ENCODE results near the gene BEST4. TPM values are rescaled to one million over a fixed set of nuclear protein-coding genes. Genes with fewer than 3 reads are reported as not detected.

Gene BEST4
- total RNA-seq, 5 donors from 2014 or later (not counting 1 experiment from before 2014, with no cell fraction given): 0.75 to 2.4 (median 1.6) TPM

DNA sequence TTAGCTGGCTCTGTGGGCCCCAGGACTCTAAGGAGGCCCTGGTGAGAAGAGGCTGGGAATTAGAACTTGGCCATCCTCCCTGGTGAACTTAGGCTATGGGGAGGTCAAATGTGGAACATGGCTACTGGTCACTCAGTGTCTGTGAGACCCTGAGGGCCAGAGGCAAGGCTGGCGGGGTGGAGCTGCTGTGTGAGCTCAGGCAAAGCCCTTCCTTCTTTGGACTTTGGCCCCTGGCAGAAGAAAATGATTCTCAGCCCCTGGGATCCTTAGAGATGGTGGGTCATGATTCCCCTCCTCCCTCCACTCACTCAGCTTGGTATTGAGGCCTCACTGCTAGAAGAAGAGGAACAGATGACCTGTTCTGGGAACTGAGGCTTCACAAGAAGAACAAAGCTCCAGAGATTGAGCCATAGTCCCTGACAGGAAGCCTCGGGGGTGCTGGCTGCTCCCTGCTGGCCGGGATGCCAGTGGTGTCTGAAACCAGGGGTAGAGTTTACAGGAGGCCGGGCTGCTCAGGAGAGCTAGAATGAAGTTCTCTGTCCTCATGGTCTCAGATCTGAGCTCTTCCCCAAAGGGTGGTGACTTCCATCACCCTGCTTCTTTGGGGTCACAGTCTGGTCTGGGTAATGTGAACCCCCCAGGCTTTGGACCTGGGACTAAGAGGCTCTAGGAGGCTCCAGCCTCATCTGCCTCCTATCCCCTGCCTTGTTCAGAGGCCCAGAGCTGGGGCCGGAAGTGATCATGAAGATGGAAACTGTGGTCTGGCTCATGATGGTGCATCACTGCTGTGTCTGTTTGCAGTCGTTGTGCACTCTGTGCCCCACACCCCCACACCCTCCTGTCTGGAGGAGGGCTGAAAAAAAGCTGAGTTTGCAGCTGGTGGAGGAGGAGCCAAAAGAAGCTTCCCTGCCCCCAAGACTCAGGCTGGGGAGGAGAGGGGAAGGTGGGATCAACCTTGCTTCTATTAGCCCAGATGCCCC is 21.3 kb upstream of the BEST4 start:
- H3K4me3 ChIP-seq (ENCODE audit: control insufficient read depth in 1 of 2, extremely low read depth in 1 of 2, low read length in 1 of 2): peak overlapping the region; percentile 6 to 25
- POLR2A ChIA-PET: interaction anchor here (0.5 to 3.9 kb wide), 14 partner anchors 8 to 683 kb away, joined by 3 to 51 read pairs (median 6); partner anchors contain the start of genes PLK3 (in 2 of the 2), RNU5D-1 (in 1 of the 2) and RPS8 (in 1 of the 2)

DNA sequence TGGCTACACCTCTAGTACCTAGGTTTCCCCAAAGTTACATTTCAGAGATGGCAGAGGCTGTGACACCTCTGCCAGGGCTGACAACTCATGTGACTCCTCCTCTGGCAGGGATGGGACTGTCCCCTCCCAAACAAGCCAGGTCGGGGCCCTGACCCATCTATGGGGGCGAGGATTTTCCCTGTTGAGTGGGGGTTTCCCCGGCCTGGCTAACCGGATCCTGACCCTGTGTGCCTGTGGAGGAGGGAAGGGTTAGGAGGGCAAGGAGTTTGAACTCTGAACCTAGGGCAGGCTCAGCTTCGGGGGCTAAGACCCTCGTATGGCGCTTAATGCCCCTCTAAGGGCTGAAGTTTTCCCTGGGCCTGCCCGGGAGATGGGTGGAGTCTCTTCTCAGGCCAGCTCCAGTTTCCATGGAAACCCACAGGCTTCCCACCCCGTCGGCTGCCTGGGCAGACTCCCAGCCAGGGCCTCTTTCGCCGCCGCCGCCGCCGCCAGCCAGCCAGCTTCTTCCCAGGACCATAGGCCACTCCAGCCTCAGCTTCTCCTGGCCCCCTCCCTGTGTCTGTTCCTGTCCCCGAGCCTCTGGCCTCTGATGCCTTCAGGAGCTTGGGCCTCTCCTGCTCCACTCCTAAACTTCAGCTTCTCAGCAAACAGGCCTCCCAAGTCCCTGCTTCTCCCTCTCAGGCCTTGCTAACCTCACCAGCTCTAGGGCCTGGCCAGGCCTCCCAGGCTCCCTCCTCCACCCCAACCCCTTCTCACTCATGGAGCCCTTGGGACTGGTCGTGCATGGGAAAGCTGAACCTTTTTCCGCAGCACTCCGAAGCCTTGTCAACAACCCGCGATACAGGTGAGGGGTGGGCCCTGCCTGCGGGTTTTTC is 20.3 kb upstream of the BEST4 start, which contains the start of gene BTBD19:
BTBD19 (plus strand) TSS at position 461 of the 875 bp plus-strand sequence; CDS start at position 759, 298 bp downstream.
- H3K4me3 ChIP-seq (ENCODE audit: control insufficient read depth in 1 of 2, extremely low read depth in 1 of 2, low read length in 1 of 2): peak within 1 kb of the TSS; percentile 16 to 35
- ChIA-PET POLR2A (interaction anchor here (0.5 to 3.9 kb wide), 11 partner anchors 7 to 496 kb away, joined by 3 to 51 read pairs (median 7); partner anchors contain the start of genes PLK3 (in 2 of the 2), RNU5D-1 (in 1 of the 2) and RPS8 (in 1 of the 2)), CTCF (interaction anchor here (0.5 to 2.8 kb wide), 5 partner anchors 8 to 501 kb away, joined by 4 to 22 read pairs (median 6); partner anchors contain the start of gene PLK3 (in 1 of the 2))
- H3K4me3 Mint-ChIP-seq: peak within 1 kb of the TSS; percentile 61 to 85 (median 68)
- ATAC-seq (replicated peaks in 1 of 4) (peak; percentile 10 to 25 (median 15)), DNase-seq (peak in 13 of 35 experiments; percentile 26 to 80 (median 39))
- H3K27ac Mint-ChIP-seq: peak within 1 kb of the TSS; percentile 99
- no peaks in the 10 kb centered on the region for H3K9me3 Mint-ChIP-seq
- no peaks in the 10 kb centered on the region for H3K27me3 Mint-ChIP-seq
- no peaks in the 10 kb centered on the region for H3K27me3 ChIP-seq (replicated peaks in 1 of 2; ENCODE audit: control insufficient read depth in 2 of 2, extremely low read depth in 1 of 2, insufficient read depth in 2 of 2, low read length in 1 of 2)
- WGBS (ENCODE audit: insufficient coverage): 34% methylated on average over 19 of the region's 23 CpGs
- peaks cover 16 to 36% of the 10 kb centered on the region in 2 donors for H3K36me3 ChIP-seq (ENCODE audit: control insufficient read depth in 2 of 2, extremely low read depth in 1 of 2, insufficient read depth in 1 of 2, low read length in 1 of 2)
- peak within 1 kb of the TSS; percentile 98 for H3K27ac ChIP-seq (ENCODE audit: low read length)
- H3K36me3 Mint-ChIP-seq: peaks cover 27% of the 10 kb centered on the region
- peaks cover 60 to 92% of the 10 kb centered on the region in 2 experiments for H3K4me1 ChIP-seq (ENCODE audit: control insufficient read depth in 1 of 2, extremely low read depth in 1 of 2, insufficient read depth in 2 of 2, low read length in 2 of 2)
- H3K4me1 Mint-ChIP-seq: peaks cover 77 to 88% (median 79%) of the 10 kb centered on the region in 3 donors
- H3K9me3 ChIP-seq: no peaks in the 10 kb centered on the region

More for the DNA sequence above, 21.3 kb upstream of the BEST4 start:
- H3K27ac Mint-ChIP-seq: peak overlapping the region; percentile 99
- no peaks in the 10 kb centered on the region for H3K9me3 ChIP-seq
- peaks cover 60 to 91% of the 10 kb centered on the region in 2 experiments for H3K4me1 ChIP-seq (ENCODE audit: control insufficient read depth in 1 of 2, extremely low read depth in 1 of 2, insufficient read depth in 2 of 2, low read length in 2 of 2)
- DNase-seq (peak; percentile 64 to 93 (median 87)), ATAC-seq (replicated peaks in 1 of 4) (peak; percentile 57 to 60 (median 58))
- peak overlapping the region; percentile 61 to 85 (median 63) for H3K4me3 Mint-ChIP-seq
- peaks cover 11 to 27% of the 10 kb centered on the region in 2 donors for H3K36me3 ChIP-seq (ENCODE audit: control insufficient read depth in 2 of 2, extremely low read depth in 1 of 2, insufficient read depth in 1 of 2, low read length in 1 of 2)
- H3K4me1 Mint-ChIP-seq: peaks cover 74 to 86% (median 77%) of the 10 kb centered on the region in 3 donors
- peak overlapping the region; percentile 98 for H3K27ac ChIP-seq (ENCODE audit: low read length)
- H3K9me3 Mint-ChIP-seq: no peaks in the 10 kb centered on the region
- CTCF ChIA-PET: interaction anchor here (0.5 to 2.8 kb wide), 9 partner anchors 8 to 500 kb away, joined by 3 to 22 read pairs (median 5); partner anchors contain the start of gene PLK3 (in 1 of the 2)
- no peaks in the 10 kb centered on the region for H3K27me3 ChIP-seq (replicated peaks in 1 of 2; ENCODE audit: control insufficient read depth in 2 of 2, extremely low read depth in 1 of 2, insufficient read depth in 2 of 2, low read length in 1 of 2)
- H3K27me3 Mint-ChIP-seq: no peaks in the 10 kb centered on the region
- 7% methylated on average over 3 of the region's 6 CpGs for WGBS (ENCODE audit: insufficient coverage)
- peaks cover 20% of the 10 kb centered on the region for H3K36me3 Mint-ChIP-seq

DNA sequence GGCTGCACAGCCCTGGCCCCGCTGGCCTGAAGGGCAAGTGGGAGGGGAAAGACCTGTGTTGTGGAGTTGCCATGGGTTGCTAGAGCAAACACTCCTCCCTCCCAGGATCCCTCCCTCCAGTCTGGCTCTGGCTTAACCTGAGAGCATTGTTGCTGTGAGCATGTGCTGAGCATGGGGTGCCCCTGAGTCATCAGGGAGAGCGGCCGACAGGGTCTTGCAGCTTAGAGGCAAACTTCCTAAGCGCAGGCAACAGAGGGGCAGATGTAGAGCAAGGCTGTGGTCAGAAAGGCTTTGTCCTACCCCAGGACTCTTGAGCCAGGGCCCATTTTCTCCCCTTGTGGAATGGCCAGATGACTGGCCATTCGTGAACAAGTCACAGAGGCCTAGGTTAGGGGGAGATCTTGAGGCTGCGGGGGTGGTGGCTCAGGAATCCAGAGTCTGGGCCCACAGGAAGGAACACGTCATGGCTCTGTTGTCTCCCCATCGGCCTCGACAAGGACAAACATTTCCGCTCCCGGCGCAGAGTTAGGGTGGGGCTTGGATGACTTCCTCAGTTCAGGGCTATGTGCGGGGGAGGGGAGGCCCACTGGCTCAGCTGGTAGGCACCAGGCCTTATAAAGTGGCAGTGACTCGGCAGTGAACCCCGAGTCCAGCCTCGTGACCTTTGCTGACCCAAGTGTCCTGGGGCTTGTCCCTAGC is 19.5 kb upstream of the BEST4 start:
- H3K36me3 ChIP-seq (ENCODE audit: control insufficient read depth in 2 of 2, extremely low read depth in 1 of 2, insufficient read depth in 1 of 2, low read length in 1 of 2): peaks cover 16 to 44% of the 10 kb centered on the region in 2 donors
- DNase-seq (peak; percentile 81 to 97 (median 91)), ATAC-seq (replicated peaks in 1 of 4) (peak; percentile 61 to 74 (median 70))
- Mint-ChIP-seq H3K36me3 (peaks cover 35% of the 10 kb centered on the region), H3K4me3 (peak overlapping the region; percentile 61 to 85 (median 68)), H3K27ac (peak overlapping the region; percentile 99), H3K27me3 (no peaks in the 10 kb centered on the region), H3K4me1 (peaks cover 85 to 92% (median 87%) of the 10 kb centered on the region in 3 donors), H3K9me3 (no peaks in the 10 kb centered on the region)
- ChIA-PET CTCF (no interaction called here), POLR2A (interaction anchor here (0.5 to 3.9 kb wide), 4 partner anchors 11 to 496 kb away, joined by 3 to 51 read pairs (median 20); no protein-coding TSS in a partner anchor)
- H3K9me3 ChIP-seq: no peaks in the 10 kb centered on the region
- no peaks in the 10 kb centered on the region for H3K27me3 ChIP-seq (replicated peaks in 1 of 2; ENCODE audit: control insufficient read depth in 2 of 2, extremely low read depth in 1 of 2, insufficient read depth in 2 of 2, low read length in 1 of 2)
- peak overlapping the region; percentile 98 for H3K27ac ChIP-seq (ENCODE audit: low read length)
- WGBS (ENCODE audit: insufficient coverage): 3% methylated on average over 7 of the region's 16 CpGs
- peak overlapping the region; percentile 16 to 35 for H3K4me3 ChIP-seq (ENCODE audit: control insufficient read depth in 1 of 2, extremely low read depth in 1 of 2, low read length in 1 of 2)
- peaks cover 60 to 92% of the 10 kb centered on the region in 2 experiments for H3K4me1 ChIP-seq (ENCODE audit: control insufficient read depth in 1 of 2, extremely low read depth in 1 of 2, insufficient read depth in 2 of 2, low read length in 2 of 2)

DNA sequence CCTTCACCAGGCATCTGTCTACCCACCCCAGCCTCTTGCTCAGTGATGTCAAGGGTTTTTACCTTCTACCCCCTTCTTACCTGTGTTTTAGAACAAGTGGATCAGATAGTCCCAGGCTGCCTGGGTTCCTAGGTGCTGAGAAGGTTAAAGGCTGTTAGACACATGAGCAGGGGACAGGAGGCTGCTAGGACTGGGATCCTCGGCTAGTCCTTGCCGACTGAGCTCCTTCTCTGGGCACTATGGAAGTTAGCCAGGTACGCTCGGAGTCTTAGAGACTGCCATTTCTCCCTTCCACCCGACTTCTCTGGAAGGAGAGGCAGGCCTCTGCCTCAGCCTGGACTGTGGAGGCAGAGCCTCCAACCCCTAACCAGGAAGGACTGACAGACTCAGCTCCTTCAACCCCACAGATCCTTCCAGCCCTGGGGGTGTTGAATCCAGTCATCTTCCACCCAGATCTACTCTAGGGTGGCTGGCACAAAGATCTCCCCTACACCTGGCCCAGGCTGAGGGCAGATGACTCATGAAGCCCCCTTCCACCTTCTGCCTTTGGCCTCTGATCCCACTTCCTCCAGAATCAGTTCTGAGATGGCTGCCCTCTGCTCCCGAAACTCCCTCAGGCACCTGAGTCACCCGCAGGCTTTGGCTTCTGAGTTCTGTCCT is 18.9 kb upstream of the BEST4 start, which contains the start of gene DYNLT4:
DYNLT4 (minus strand) TSS at position 648 of the 660 bp plus-strand sequence. CDS start 683 bp downstream, outside the sequence.
- ChIA-PET CTCF (no interaction called here), POLR2A (interaction anchor here (0.5 to 3.9 kb wide), 3 partner anchors 12 to 168 kb away, joined by 3 to 35 read pairs (median 7); no protein-coding TSS in a partner anchor)
- Mint-ChIP-seq H3K9me3 (no peaks in the 10 kb centered on the region), H3K27ac (peak within 1 kb of the TSS; percentile 99), H3K27me3 (no peaks in the 10 kb centered on the region), H3K36me3 (peaks cover 41% of the 10 kb centered on the region), H3K4me1 (peaks cover 87 to 92% (median 87%) of the 10 kb centered on the region in 3 donors), H3K4me3 (peak within 1 kb of the TSS; percentile 61 to 85 (median 68))
- Histone ChIP-seq H3K36me3 (ENCODE audit: control insufficient read depth in 2 of 2, extremely low read depth in 1 of 2, insufficient read depth in 1 of 2, low read length in 1 of 2) (peaks cover 16 to 50% of the 10 kb centered on the region in 2 donors), H3K4me3 (ENCODE audit: control insufficient read depth in 1 of 2, extremely low read depth in 1 of 2, low read length in 1 of 2) (peak within 1 kb of the TSS; percentile 16 to 35), H3K27me3 (replicated peaks in 1 of 2; ENCODE audit: control insufficient read depth in 2 of 2, extremely low read depth in 1 of 2, insufficient read depth in 2 of 2, low read length in 1 of 2) (no peaks in the 10 kb centered on the region), H3K9me3 (no peaks in the 10 kb centered on the region), H3K27ac (ENCODE audit: low read length) (peak within 1 kb of the TSS; percentile 98), H3K4me1 (ENCODE audit: control insufficient read depth in 1 of 2, extremely low read depth in 1 of 2, insufficient read depth in 2 of 2, low read length in 2 of 2) (peaks cover 67 to 92% of the 10 kb centered on the region in 2 experiments)
- ATAC-seq (replicated peaks in 1 of 4) (peak; percentile 0 to 4 (median 0)), DNase-seq (peak in 2 of 35 experiments; percentile 32 to 41)
- 91% methylated on average over 5 of the region's 7 CpGs for WGBS (ENCODE audit: insufficient coverage)

Data from T-cell (primary cell).